ENCODE results near the gene NECAB2. TPM values are rescaled to one million over a fixed set of nuclear protein-coding genes. Genes with fewer than 3 reads are reported as not detected.
A peak's percentile ranks its signal among the peaks of the same experiment; 100 is the strongest.

Gene NECAB2
- total RNA-seq, 1 donor from 2014 or later = not detected

DNA sequence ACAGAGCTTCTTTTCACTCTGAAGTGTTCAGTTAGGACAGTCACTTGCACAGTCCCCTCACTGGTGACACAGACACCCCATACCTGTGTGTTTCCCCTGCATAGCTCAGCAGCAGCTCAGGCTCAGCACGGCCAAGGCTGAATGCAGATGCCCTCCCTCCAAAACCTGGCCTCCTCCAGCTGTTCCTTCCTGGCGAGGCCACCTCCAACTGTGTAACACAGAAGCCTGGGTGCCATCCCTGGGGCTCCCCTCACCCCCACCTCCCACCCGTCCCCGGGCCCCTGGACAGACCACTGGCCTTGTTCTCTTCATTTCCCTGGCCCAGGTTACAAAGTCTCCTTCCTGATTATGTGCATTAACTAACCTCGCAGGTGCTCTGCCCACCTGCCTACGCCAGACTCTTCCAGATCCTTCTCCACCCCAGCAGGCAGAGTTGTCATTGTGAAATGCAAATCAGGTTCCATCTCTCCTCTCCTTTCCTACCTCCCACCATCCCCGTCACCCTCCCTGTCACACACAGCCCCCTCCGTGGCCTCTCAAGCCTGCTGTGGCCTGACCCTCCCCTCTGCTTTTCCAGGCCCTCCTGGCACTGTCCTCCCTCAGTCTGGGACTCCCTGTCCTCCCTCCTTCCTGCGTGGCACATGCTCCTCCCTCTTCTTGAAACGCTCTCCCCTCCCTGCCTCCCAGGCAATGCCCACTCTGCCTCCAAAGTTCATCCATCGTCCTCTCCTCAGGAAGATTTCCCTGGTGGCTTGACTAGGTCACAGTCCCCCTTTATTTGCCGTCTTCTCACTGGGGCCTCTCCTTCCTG is 42.7 kb upstream of the NECAB2 start:
- Histone ChIP-seq H3K27me3 (no peaks in the 10 kb centered on the region), H3K27ac (no peak overlapping the region), H3K36me3 (peaks cover 0 to under 1% of the 10 kb centered on the region in 2 donors), H3K4me1 (peaks cover 11% of the 10 kb centered on the region), H3K4me3 (no peak overlapping the region), H3K9me3 (no peaks in the 10 kb centered on the region)
- no peak for DNase-seq (ENCODE audit: extremely low spot score in 2 of 2)
- intact Hi-C loops (cut with DNase I) = no loop called here
- TF ChIP-seq POLR2AphosphoS5 (IDR thresholded peaks at IDR 0.05; ENCODE audit: insufficient read depth in 1 of 2, low read depth in 1 of 2) (no peak), POLR2A (IDR thresholded peaks at IDR 0.05) (no peak)
- TF ChIP-seq, protein P1, sequence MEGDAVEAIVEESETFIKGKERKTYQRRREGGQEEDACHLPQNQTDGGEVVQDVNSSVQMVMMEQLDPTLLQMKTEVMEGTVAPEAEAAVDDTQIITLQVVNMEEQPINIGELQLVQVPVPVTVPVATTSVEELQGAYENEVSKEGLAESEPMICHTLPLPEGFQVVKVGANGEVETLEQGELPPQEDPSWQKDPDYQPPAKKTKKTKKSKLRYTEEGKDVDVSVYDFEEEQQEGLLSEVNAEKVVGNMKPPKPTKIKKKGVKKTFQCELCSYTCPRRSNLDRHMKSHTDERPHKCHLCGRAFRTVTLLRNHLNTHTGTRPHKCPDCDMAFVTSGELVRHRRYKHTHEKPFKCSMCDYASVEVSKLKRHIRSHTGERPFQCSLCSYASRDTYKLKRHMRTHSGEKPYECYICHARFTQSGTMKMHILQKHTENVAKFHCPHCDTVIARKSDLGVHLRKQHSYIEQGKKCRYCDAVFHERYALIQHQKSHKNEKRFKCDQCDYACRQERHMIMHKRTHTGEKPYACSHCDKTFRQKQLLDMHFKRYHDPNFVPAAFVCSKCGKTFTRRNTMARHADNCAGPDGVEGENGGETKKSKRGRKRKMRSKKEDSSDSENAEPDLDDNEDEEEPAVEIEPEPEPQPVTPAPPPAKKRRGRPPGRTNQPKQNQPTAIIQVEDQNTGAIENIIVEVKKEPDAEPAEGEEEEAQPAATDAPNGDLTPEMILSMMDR (IDR thresholded peaks at IDR 0.05) = no peak

DNA sequence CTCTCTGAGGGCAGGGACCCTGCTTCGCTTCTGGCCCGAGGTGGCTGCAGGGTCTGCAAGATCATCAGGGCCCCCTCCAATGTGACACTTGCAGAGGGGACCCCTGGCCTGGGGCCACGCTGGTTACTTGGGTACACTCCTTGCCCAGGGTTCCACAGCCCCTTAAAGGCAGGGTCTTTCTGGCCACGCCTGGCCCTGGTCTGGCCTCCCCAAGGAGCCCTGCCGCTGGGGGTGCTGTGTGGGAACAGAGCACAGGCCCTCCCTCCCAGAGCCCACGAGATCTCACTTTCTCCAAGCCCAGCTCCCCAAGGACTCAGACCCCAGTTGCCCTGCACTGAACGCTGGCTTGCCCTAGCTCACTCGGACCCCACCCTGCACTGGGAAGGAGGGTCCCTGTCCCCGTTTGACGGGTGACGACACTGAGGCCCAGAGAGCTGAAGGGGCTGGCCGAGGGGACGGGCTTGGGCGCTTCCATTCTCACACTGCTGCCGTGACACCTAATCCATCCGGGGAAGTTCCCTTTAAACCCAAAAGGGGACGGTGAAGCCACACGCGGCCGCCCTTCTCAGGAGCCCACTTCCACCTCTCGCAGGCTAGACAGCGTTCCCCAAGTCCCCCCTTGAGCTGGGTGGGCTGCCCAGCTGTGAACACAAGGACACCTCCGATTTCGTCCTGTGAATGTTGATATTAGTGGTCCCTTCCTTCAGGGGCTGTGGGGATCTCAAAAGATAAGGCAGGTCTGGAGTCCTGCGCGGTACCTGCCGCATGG is 41.9 kb upstream of the NECAB2 start:
- no peak overlapping the region for H3K27ac ChIP-seq
- H3K36me3 ChIP-seq = no peaks in the 10 kb centered on the region
- H3K27me3 ChIP-seq = no peaks in the 10 kb centered on the region
- intact Hi-C loops (cut with DNase I) = no loop called here
- peaks cover 11% of the 10 kb centered on the region for H3K4me1 ChIP-seq
- no peak for DNase-seq (ENCODE audit: extremely low spot score in 2 of 2)
- H3K4me3 ChIP-seq = no peak overlapping the region
- TF ChIP-seq POLR2A (IDR thresholded peaks at IDR 0.05) (no peak), POLR2AphosphoS5 (IDR thresholded peaks at IDR 0.05; ENCODE audit: insufficient read depth in 1 of 2, low read depth in 1 of 2) (no peak)
- TF ChIP-seq, protein P1 (IDR thresholded peaks at IDR 0.05) = no peak
- no peaks in the 10 kb centered on the region for H3K9me3 ChIP-seq

DNA sequence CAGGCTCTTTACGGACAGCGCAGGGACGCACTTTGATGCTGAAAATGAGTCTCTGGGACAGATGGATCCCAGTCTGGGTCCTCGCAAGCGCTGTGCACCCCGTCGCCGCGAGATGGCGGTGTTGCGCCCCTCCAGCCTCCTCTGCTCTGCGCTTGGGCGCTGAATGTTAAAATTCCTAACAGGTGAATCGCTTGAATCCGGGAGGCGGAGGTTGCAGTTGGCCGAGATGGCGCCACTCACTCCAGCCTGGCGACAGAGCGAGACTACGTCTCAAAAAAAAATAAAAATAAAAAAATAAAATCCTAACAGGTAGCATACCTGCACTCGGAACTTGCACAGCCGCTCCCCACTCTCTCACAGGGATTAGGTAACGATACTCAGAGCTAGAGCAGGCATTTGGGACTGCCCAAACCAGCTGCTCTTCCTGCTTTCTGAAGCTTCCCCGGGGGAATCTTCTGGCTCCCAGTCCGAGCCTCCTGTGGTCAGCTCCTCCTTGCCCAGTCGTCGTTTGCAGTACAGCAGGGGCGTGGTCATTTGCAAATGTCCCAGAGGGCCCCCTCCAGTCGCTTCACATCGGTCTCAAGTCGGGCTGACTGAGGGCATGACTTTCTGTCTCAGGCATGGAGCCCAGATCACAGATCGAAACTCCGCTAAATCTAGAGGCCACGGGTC is 41.2 kb upstream of the NECAB2 start:
- intact Hi-C loops (cut with DNase I) = no loop called here
- peaks cover 11% of the 10 kb centered on the region for H3K4me1 ChIP-seq
- TF ChIP-seq, protein P1 (IDR thresholded peaks at IDR 0.05) = peak; percentile 43 to 91 (median 74)
- TF ChIP-seq POLR2A (IDR thresholded peaks at IDR 0.05) = no peak
- TF ChIP-seq POLR2AphosphoS5 (IDR thresholded peaks at IDR 0.05; ENCODE audit: insufficient read depth in 1 of 2, low read depth in 1 of 2) = peak in 1 of 2 donors; percentile 63
- no peaks in the 10 kb centered on the region for H3K36me3 ChIP-seq
- H3K27me3 ChIP-seq = no peaks in the 10 kb centered on the region
- H3K9me3 ChIP-seq = no peaks in the 10 kb centered on the region
- no peak overlapping the region for H3K4me3 ChIP-seq
- no peak overlapping the region for H3K27ac ChIP-seq
- no peak for DNase-seq (ENCODE audit: extremely low spot score in 2 of 2)

DNA sequence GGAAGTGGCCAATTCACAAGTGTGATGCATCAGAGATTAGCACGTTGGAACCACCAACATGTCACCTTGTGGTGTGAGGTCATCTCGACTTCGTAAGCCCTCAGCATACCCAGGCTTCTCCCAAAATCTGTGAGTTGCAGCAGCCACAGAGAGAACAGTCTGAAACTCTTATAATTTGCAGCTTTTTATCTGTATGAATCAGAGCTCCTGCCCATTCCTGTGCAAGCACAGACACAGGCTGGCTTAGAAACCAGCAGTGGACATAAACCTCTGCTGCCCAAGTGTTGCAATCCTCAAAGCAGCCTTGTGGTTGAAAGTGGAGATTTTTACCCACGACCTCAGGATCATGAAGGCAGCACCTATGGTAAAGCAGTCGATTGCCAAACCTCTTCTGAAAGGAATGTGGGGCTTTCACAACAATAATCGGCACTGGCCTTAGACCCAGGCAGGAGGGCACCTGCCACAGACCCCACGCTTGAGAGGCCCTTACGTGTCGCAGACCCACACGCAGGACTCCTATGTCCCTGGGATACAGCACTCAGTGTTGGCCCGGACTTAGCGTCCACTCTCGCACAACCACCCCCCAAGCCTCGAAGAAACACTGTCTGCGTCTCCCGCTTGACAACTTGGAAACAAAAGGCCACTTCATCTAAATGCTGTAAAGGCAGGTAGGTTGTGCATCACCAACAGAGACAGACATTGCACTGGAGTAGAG is 39.5 kb upstream of the NECAB2 start:
- no peak for TF ChIP-seq POLR2A (IDR thresholded peaks at IDR 0.05)
- no peak for TF ChIP-seq POLR2AphosphoS5 (IDR thresholded peaks at IDR 0.05; ENCODE audit: insufficient read depth in 1 of 2, low read depth in 1 of 2)
- TF ChIP-seq, protein P1 (IDR thresholded peaks at IDR 0.05) = no peak
- Histone ChIP-seq H3K36me3 (no peaks in the 10 kb centered on the region), H3K4me3 (no peak overlapping the region), H3K27me3 (no peaks in the 10 kb centered on the region), H3K9me3 (no peaks in the 10 kb centered on the region), H3K4me1 (peaks cover 11% of the 10 kb centered on the region), H3K27ac (no peak overlapping the region)
- DNase-seq (ENCODE audit: extremely low spot score in 2 of 2) = no peak
- intact Hi-C loops (cut with DNase I) = no loop called here

Measured in vagina (tissue), 2 donors.